ENCODE data around the gene AADACL4.
"Not testable (repeated sequence)": the region's sequence is repeated elsewhere in the genome, so short reads cannot be mapped to it uniquely, and the experiment has no call there.

The AADACL4 gene

DNA sequence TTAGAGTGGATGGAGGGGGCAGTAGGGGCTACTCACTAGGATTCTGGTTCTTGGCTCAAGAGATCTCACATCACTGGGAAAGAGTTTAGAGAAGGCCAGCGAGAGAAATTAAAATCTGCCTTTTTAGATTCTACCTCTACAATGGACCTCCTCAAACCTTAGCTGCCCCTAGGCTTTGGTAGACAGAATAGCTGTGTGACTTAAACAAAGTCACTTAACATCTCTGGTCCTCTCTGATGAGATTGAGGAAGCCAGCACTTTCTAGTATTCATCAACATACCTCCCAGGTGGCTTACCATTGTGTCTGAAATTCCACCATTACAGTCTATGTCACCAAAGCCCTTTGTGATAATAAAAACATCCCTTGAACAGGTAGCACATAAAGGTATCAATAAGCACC is 18.7 kb downstream of the AADACL4 start:
- no peak for DNase-seq

DNA sequence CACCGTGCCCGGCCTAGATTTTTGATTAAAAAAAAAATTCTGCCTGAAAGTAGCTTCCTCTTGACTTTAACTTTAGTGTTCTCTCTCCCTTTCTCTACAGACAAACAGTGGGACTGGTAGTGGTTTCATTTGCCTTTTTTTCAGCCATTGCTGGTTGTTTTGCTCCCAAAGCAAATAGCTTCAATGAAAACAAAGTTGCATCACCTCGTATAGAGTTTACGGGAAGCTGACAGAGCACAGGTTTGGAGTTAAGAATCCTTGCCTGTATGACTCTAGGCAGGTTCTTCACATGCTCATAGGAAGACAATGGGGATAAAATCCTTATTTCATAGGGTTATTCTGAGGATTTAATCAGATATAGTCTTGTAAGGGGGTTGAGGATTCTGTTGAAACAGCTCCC is 21.6 kb downstream of the AADACL4 start:
- DNase-seq: no peak

DNA sequence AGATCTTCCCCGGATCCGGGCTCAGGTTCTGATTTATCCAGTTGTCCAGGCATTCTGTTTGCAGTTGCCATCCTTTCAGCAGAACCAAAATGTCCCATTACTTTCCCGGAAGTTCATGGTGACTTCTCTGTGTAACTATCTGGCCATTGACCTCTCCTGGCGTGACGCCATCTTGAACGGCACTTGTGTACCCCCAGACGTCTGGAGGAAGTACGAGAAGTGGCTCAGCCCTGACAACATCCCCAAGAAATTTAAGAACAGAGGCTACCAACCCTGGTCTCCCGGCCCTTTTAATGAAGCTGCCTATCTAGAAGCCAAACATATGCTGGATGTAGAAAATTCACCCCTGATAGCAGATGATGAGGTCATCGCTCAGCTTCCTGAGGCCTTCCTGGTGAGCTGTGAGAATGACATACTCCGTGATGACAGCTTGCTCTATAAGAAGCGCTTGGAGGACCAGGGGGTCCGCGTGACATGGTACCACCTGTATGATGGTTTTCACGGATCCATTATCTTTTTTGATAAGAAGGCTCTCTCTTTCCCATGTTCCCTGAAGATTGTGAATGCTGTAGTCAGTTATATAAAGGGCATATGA is 22.4 kb downstream of the AADACL4 start:
- peak; percentile 50 for DNase-seq

DNA sequence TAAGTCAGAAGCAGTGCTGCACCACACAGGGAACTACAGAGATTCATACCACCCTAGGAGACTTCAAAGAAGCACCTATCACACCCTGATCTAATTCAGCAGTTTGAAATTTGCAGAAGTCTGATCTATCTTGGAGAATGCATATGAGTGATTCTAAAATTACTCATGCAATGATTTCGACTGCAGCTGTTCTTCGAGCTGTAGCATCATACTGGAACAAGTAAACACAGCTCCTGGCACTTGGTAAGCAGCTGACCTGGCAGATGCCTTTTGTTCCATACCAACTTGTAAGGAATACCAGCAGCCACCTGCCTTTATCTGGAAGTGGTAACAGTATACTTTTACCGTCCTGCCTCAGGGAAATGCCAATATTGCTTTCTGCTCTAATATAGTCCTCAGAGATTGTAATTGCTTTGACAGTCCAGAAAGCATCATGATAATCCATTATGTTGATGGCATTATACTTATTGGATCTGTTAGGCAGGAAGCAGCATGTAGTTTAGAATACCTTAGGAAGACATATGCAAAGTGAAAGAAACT is 25.7 kb downstream of the AADACL4 start:
- DNase-seq: no peak

DNA sequence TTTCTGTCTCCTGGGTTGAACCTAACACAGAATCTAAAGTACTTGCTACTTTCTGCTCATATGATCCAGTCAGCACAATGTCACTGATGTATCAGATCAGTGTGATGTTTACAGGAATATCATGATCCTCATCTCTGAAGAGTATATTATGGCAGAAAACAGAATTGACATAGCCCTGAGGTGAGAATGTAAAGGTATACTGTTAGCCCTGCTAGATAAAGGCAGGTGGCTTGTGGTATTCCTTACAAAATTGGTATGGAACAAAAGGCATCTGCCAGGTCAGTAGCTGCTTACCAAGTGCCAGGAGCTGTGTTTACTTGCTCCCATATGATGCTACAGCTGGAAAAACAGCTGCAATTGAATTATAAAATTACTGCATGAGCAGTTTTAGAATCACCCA is 30.5 kb downstream of the AADACL4 start:
- DNase-seq: no peak

DNA sequence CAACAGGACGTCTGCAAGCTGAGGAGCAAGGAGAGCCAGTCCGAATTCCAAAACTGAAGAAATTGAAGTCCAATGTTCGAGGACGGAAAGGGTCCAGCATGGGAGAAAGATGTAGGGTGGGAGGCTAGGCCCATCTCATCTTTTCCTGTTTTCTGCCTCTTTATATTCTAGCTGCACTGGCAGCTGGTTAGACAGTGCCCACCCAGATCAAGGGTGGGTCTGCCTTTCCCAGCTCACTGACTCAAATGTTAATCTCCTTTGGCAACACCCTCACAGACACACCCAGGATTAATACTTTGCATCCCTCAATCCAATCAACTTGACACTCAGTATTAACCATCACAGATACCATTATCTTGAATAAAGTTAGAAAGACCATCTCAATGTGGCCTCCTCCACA is 32.2 kb downstream of the AADACL4 start:
- not testable (repeated sequence) for DNase-seq

DNA sequence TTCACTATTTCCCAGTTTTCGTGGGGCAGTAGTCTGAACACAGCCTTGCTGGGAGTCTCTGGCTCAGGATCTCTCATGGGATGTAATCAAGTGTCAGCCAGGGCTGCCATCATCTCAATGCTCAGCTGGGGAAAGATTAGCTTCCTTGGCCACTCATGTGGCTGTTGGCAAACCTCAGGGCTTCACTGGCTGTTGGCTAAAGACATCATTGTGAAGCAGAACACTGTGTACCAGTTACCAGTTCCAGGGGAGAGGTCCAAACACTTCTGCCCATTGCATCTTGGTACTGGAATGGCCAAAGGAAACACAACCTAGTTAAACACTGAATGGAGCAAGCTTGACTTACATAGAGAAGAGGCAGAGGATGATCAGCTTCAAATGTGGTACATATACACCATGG is 33.7 kb downstream of the AADACL4 start:
- no peak for DNase-seq

DNA sequence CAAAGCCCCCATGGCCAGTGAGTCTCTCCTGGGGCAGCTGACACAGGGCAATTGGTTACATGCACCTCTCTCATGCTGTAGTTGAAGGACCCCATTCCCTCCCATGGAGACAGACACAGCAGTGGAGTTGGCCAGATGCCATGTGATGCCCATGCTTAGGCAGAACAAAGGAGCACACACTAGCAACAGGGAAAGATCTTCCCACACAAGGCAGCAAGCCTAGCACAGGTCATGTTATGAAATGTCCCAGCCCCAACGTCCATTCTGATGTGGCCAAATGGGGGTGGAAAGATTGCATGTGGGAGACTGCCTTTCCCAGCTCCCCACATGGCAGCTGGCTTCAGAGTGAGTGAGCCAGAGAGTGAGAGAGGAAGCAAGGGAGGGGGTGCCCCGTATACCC is 34.5 kb downstream of the AADACL4 start:
- no peak for DNase-seq

DNA sequence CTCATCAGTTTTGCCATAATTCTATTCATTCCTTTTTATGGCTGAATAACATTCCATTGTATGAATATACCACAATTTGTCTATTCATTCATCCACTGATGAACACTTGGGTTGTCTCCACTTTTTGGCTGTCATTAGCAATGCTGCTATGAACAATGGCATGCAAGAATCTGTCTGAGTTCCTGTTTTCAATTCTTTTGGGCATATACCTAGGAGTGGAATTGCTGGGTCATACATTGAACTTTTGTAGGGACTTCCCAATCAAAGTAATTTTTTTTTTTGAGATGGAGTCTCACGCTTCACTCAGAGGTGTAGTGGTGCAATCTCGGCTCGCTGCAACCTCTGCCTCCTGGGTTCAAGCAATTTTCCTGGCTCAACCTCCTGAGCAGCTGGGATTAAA is 34.9 kb downstream of the AADACL4 start:
- DNase-seq: no peak

DNA sequence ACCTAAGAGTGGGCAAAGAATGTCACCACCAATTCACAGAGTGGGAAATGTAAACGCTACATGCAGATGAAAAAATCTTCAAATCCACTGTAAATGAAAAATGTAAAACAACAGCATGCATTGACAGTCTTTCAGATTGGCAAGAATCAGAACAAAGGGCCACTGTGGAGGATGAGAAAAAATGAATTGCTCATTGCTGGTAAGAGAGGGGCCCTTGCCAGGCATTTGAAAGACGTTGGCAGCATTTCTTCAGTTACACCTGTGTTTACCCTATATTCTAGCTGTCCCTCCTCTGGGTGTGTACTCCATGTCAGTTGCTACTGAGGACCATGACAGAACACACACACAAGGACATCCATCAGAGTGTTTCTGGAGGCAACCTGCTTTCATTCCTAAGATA is 46.3 kb downstream of the AADACL4 start:
- no peak for DNase-seq

DNA sequence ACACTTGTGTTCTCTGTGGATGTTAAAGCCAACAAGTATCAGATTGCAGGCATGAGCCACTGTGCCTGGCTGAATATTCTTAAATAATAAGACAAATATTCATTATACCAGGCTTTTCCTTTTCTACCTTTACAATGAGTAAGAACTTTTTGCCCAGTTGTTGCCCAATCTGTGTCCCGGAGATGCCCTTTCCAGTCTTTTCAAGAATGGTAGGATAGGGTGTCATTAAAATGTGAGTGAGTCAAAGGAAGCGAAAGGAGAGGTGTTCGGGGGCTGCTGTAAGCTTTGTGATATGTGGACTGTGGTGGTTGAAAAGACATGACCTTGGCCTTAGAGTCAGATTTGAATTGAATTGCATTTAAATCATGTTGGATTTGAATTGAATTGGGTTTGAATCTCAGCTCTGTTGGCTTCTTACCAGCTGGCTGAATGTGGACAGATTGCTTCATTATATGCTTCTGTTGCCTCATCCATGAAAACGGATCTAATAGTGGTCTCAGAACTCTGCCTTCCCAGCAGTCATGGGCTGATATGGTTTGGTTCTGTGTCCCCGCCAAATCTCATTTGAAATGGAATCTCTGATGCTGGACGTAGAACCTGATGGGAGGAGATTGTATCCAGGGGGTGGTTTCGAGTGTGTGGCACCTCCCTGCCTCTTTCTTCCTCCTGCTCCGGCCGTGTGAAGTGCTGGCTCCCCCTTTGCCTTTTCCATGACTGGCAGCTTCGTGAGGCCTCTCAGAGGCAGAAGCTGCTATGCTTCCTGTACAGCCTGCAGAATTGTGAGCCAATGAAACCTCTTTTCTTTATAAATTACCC is 49.3 kb downstream of the AADACL4 start:
- peak; percentile 25 for DNase-seq

DNA sequence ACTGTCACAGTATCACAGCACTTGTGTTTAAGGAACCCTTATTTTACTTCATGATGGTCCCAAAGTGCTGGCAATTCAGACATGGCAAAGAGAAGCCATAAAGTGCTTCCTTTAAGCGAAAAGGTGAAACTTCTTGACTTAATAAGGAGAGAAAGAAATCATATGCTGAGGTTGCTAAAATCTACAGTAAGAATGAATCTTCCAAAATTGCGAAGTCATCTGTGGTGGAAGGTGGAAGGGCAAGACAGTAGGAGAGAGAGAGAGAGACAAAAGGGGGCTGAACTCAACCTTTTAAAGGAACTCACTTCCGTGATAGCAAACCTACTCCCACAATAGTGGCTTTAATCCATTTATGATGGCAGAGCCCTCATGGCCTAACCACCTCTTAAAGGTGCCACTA is 52.8 kb downstream of the AADACL4 start:
- no peak for DNase-seq

DNA sequence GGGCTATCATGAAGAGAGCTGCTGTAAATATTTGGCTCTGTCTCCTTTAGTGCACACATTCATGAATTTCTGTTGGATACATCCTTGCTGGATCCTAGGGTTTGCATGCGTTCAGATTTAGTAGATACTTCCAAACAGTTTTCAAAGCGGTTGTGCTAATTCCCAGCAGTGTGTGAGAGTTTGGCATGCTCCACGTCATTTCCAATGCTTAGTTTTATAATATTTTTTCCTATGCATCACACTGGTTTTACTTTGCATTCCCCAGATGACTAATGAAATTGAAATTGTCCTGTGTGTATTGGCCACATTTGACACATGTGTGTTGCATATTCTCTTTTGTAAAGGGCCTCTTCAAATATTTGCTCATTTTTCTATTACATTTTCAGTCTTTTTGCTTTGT is 53.5 kb downstream of the AADACL4 start:
- DNase-seq: no peak

DNA sequence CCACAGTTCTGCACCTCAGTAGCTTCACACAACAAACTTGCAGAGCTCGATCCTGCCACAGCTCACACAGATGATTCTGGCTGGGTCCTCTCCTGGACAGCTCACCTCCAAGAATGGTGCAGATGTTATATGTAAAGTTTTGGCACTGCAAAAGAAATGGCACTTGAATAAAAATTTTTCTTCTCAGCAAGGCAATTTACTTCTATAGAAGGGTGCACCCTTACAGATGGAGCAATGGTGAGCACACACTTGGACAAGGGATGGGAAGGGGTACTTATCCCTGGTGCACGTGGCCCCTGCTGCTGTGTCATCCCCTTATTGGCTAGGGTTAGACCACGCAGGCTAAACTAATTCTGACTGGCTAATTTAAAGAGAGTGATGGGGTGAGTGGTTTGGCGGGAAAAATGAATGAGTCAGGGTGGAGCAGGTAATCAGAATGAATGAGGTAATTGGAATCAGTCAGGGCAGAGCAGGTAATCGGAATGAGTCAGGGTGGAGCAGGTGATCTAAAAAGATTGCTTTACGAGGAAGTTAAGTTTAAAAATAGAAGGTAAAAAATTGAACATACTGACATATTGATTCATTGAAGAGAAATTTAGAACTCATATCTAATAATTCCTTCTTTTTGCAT is 60.1 kb downstream of the AADACL4 start:
- DNase-seq: no peak

DNA sequence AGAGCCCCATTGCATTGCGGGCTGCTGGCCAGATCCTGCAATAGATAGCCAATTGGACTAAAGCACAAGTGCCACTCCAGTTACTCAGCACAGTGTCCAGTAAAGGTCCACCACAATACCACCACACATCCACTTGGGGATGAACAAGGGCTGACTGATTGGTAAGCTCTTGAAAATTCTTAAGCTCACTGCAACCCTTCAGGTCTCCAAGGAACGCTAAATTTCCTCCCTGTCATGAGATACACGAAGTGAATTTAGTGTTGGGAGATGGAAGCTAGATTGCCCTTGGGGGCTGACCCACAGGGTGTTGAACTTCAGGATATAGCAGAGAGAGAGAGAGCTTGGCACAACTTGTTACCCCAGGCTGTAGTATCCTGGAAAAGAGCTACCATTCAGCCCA is 62.2 kb downstream of the AADACL4 start:
- no peak for DNase-seq

DNA sequence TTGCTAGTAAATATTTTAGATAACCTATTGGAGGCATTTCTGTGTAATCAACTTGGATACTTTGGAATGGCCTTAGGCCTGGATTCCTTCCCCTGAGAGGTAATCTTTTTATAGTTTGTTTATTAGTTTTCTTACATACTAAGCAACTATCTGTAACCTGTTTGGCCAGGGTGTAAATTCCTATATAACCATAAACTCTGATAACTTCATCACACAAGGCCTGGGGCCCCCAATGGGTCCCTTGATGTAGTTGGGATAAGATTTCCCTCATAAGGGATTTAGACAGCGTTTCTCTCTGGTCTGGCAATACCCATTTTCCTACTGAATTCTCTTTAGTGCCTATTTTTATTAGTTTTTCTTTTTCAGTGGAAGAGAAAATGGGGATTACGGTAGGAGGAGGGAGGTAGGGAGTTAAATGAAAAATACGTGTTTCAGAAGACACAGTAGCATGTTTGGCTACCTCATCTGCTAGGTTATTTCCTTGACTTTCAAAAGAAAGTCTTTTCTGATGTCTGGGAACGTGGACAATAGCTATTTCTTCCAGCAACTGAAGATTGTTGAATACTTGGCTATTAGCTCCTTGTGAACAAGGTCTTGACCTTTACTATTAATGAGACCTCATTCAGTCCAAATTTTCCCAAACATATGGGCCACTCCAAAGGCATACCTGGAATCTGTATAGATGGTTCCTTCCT is 64.7 kb downstream of the AADACL4 start:
- peak; percentile 36 for DNase-seq

DNA sequence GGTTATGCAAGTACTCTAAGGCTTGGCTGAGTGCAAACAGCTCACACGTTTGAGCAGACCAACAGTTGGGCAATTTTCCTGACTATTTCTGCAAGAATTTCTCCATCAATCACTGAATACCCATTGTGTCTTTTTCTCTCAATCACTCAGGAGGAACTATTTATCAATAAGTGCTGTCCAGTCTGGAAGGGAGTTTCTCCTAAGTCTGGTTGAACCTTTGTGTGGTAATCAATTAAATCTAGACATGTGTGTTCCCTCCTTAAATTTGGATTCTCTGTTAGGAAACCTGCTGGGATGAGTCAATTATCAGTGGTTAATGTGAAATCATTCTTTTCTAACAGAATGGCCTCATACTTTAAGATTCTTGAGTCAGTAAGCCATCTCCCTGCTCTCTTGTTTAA is 65.2 kb downstream of the AADACL4 start:
- peak; percentile 68 for DNase-seq

DNA sequence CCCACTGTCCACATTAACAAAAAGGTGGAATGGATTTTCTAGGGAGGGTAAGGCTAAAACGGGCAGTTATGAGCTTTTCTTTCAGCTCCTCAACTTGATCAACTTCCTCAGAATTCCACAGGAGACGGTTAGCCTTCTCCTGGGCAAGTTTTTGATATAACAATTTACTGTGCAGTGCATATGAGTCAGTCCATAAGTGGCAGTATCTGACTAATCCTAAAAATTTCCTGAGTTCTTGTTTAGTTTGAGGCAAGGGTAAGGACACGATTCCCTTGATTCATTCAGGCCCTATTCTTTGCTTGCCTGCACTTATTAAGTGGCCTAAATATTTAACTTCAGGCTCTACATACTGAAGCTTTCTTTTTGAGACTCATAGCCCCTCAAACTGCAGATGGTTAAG is 65.8 kb downstream of the AADACL4 start:
- peak; percentile 66 for DNase-seq

DNA sequence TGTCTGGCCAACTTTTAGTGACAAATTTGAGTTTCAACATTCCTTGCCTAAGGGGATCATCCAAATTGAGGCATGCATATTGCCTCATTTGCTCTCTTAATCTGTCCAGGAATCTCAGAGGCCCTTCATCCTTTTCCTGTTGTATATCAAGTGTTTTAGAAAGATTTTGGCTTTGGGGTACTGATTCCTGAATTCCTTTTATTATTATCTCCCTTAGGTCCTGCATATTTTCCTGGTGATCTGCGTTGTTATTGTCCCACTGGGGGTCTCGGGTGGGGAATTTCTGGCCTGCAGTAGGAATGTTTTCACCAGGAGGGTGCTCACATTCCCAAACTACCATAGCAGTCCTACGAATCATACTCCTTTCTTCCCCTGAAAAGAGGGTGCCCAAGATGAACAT is 67.7 kb downstream of the AADACL4 start:
- DNase-seq: peak; percentile 66

DNA sequence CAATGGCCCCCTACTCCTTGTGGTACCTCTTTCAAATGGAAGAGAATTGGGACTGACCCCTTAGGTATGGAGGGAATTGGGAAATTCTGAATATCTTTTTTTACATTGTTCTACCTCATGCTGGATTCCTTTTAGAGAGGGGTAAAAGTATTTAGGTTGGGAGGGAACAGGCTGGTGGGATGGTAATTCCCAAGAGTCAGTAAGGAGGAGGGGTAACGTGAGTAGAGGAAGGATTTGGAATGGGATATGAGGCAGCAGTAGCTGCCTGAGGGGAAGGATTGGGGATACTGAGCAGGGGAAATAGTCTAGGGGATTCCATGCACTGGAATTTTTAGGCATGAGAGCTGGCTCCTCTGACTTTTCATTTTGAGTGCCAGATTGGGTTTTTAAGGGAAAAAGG is 68.2 kb downstream of the AADACL4 start:
- DNase-seq: peak; percentile 23

DNA sequence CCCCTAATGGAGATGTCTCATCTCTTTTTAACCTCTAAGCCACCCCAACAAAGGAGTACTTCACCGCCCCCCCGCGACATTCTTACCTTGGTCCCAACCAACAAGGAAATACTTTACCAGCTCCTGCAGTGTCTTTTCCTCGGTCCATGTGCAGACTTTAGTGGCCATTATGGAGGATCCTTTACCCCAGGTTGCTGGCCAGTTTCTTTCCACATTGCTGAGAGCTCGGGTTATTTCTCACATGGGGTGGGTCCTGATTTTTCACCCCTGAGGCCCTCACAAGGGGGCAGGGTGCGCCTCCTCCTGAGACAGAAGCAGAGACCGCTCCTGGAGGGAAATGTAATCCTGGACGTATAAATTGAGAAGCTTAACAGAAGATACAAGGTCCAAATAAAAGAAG is 69.0 kb downstream of the AADACL4 start:
- no peak for DNase-seq

DNA sequence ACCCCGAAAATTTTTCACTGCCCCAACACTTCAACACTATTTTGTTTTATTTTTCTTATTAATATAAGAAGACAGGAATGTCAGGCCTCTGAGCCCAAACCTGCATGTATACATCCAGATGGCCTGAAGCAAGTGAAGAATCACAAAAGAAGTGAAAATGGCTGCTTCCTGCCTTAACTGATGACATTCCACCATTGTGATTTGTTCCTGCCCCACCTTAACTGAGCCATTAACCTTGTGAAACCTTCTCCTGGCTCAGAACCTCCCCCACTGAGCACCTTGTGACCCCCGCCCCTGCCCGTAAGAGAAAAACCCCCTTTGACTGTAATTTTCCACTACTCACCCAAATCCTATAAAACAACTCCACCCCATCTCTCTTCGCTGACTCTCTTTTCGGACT is 69.8 kb downstream of the AADACL4 start:
- DNase-seq: not testable (repeated sequence)

DNA sequence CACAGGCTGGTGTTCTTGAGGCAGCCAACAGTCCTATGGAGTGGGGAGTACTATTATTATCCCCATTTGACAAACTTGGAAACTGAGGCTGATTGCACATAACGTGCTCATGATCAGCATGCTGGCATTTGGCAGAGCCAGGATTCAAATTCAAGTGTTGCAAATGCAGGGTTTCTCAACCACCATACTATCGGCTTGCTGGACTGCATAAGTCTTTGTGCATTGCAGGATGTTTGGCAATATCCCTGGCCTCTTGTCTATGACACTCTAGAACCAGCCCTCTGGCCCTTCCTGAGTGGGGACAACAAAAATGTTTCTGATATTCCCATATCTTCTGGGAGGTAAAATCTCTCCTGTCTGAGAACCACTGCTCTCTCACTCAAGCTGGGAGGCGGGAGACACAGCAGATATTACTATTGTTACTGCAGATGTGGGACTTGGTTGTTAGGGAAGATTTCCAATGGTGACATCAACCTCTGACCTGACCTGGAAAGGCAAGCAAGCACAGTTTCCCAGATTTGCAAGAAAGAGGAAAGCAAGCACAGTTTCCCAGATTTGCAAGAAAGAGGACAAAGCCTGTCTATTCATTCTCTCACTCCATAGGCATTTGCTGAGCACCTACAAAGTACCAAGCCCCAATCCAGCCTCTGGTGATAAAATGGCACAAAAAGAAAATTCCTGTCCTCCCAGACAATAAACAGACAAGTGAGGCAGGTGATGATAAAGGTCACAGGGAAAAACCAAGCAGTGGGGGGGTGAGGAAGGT is 71.0 kb downstream of the AADACL4 start:
- DNase-seq: no peak
